GM12872 (cell line): ENCODE measurements around the gene HSPA12A.

Experiments used
- CTCF ChIP-seq: IDR thresholded peaks from 3 replicates; pipeline ENCODE4 v1.5.1; 2011; ENCODE audit warnings: low read depth, mild to moderate bottlenecking, low read length, moderate library complexity; ENCODE audit not compliant: insufficient read depth

The HSPA12A gene

DNA sequence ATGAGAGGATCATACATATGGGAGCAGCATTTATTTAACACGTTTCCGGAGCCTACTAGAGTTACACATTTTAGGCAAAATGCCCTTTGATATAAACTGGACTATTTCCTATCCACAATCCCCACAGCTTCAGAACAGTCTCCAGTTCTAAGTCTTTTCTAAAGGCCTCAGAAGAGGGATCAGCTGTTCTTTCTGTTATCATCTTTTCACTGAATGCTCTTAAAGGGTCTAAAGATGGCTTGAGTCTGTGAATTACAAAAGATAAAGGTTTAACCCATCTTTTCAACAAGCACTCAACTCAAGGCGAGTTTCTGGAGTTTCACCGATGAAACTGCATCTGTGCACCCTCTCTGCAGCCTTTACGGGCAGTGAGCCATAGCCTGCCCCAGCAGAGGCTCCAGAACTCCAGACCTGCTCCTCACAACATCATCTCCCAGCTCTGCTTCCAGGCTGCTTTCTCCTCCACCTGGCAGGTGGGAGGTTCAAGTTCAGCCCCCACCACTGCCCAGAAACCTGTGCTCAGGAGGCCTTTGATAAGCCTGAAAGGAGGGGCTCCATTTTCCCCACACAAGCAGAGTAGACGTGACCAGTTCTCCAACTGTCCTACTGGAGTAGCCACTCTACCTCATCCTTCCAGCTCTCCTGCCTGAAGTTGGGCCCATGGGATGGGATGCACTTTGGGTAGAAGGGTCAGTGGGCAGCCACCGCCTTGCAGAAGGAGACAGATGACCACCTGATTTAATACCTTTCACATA lies 53.4 kb downstream of the HSPA12A start:
- no peak for TF ChIP-seq CTCF

DNA sequence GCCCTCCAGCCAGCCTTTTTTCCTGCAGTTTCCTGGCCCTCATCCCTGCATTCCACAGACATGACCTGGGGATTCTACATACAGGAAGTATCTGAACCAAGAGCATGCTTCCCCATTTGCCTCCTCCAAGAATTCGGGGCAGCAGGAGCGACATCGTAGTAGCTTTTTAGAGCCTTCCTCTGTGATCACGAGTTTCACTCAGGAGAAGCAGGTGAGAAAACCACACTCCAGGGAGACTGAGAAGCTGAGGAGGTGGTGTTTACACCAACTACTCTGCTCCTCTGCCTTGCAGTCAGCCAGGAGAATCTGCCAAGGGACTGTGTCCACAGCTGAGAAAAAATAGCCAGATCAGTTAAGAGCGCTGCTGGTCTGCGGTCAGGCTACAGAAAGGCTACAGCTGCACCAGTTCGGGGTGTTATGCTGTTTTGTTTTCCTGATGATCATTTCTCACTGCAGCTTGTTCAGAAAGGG lies 54.1 kb downstream of the HSPA12A start:
- no peak for TF ChIP-seq CTCF

- no peak for TF ChIP-seq CTCF
Observed at GRCh38 chr10:116687633-116688032, 54.7 kb downstream of the HSPA12A start.

DNA sequence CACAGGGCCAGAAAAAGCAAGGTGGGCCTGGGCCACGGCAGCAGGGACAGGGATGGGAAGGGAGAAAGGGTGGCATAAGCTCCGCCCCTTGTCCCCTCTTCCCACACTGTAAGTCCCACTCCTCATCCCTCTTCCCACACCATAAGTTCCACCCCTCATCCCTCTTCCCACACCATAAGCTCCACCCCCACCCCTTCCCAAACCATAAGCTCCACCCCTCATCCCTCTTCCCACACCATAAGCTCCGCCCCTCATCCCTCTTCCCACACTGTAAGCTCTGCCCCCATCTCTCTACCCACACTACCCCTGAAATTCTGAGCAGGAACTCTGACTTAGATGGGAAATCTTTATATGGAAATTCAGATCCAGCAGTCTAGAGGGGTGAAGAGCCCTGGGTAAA lies 55.7 kb downstream of the HSPA12A start:
- no peak for TF ChIP-seq CTCF

DNA sequence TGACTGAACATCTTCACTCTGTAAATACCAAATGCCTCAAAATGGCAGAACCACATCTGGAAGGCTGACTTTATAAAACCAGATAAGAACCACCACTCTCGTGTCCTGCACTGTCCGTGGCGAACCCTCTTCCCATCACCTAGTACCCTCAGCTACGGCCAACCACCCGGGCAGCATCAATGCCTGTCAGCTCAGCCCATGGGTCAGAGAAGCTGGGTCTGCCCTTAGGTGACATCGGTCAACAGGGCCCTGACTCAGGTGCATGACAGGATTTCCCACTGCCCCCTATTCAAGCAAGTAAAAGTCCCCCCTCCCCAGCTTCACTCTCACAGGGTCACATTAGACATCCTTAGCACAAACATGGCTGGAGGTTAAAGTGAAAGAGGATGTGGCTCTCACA lies 56.6 kb downstream of the HSPA12A start:
- no peak for TF ChIP-seq CTCF

- TF ChIP-seq CTCF = no peak
Observed at GRCh38 chr10:116684781-116685180, 57.6 kb downstream of the HSPA12A start.

GRCh38 chr10:116683821-116684220 lies 58.5 kb downstream of the HSPA12A start:
- no peak for TF ChIP-seq CTCF
